Transverse colon (tissue), 4 donors: ENCODE data around the gene HDAC4.

ENCODE experiments used
- POLR2A ChIP-seq: fragments of 450-650 bp; IDR thresholded peaks from one replicate; pipeline ENCODE4 v1.6.1; 2016; ENCODE audit warnings: antibody characterized with exemption, mild to moderate bottlenecking, moderate library complexity
- POLR2AphosphoS5 ChIP-seq, 3 donors: sonication (generic); formaldehyde crosslinking; IDR thresholded peaks; one replicate each; pipeline ENCODE4 v1.6.1; 2016; ENCODE audit warnings: antibody characterized with exemption in 3 of 3
- TF ChIP-seq, protein P1 (sequence below), 5 experiments: fragments of 200-600 bp in 3 of 5; fragments of 450-650 bp in 2 of 5; sonication (generic) in 3 of 5; IDR thresholded peaks; 1 replicate in 2 of 5; 2 replicates in 3 of 5; pipeline ENCODE4 v1.5.1; 2016 to 2017; ENCODE audit warnings: antibody characterized with exemption in 5 of 5, inconsistent platforms in 3 of 5, mild to moderate bottlenecking in 2 of 5, moderate library complexity in 1 of 5

DNA sequence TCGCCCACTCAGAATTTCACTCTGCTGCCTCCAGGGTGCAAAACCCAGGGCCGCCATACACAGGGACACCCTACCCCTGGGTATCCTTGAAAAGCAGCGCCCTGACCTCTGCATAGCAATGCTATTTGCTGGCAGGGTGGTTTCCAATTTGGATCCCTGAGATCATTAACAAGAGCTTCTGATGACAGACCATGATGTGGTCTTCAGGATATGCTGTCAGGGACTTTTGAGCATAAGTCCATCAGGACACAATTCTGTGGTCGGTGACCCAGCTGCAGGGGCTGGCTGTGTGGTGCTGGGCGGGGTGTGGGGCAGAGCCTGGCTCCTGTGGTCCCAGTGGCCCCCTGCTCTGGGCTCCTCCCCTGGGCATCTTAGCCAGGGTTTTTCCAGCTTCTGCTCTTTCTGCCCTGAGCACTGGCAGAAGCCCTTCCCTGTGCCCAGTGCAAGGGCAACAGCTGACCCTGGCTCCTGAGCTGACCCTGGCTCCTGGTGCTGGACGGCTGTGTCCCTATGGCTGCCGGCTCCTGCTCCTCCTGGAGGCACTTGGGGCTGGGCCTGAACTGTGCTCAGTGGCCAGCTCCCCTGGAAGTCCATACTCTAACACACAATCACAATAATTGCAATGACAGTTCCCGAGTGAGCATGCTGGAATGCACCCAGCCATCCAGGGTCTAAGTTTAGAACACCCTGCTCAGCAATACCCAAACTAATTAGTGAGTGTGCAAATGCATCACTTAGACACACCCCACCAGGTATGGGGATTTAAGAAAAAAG, 271.5 kb downstream of the HDAC4 start:
- TF ChIP-seq, protein P1, sequence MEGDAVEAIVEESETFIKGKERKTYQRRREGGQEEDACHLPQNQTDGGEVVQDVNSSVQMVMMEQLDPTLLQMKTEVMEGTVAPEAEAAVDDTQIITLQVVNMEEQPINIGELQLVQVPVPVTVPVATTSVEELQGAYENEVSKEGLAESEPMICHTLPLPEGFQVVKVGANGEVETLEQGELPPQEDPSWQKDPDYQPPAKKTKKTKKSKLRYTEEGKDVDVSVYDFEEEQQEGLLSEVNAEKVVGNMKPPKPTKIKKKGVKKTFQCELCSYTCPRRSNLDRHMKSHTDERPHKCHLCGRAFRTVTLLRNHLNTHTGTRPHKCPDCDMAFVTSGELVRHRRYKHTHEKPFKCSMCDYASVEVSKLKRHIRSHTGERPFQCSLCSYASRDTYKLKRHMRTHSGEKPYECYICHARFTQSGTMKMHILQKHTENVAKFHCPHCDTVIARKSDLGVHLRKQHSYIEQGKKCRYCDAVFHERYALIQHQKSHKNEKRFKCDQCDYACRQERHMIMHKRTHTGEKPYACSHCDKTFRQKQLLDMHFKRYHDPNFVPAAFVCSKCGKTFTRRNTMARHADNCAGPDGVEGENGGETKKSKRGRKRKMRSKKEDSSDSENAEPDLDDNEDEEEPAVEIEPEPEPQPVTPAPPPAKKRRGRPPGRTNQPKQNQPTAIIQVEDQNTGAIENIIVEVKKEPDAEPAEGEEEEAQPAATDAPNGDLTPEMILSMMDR (IDR thresholded peaks at IDR 0.05): no peak
- TF ChIP-seq POLR2AphosphoS5 (IDR thresholded peaks at IDR 0.05): no peak
- TF ChIP-seq POLR2A: no peak
